CMK (cell line): ENCODE results near the gene NCAPG2.
"Not testable (repeated sequence)": the region's sequence is repeated elsewhere in the genome, so short reads cannot be mapped to it uniquely, and the experiment has no call there.

ENCODE experiments used
- DNase-seq: peaks from one replicate; pipeline ENCODE4 v3.0.0-alpha.2; 2010; ENCODE audit warnings: low read depth

Gene NCAPG2

DNA sequence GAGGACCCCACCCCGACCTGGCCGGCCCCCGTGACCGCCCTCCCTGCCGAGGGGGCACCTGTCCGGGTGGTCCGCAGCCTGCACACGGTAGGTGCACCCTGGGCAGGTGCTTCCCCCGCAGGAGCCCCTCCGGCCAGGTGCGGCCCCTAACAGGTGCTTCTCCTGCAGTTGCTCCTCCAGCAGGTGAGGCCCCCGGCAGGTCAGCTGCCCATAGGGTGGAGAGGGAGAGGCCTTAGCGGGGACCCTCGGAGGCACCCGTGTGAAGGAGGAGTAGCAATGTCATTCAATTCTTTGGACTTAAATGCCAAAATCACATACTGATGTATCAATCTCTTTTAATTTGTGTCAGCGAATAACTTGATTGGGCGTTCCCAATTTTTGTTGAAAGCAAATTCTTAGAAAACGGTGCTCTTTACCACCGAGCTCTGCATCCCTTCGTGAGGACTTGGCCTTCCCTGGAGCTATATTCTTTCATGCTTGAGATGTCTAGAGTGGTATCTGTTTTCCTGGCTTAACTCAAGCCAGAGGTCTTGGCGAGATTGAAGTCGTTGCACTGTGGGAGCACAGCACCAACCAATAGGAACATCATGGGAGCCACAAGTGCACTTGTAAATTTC, 738 bp upstream of the NCAPG2 start:
- no peak for DNase-seq

DNA sequence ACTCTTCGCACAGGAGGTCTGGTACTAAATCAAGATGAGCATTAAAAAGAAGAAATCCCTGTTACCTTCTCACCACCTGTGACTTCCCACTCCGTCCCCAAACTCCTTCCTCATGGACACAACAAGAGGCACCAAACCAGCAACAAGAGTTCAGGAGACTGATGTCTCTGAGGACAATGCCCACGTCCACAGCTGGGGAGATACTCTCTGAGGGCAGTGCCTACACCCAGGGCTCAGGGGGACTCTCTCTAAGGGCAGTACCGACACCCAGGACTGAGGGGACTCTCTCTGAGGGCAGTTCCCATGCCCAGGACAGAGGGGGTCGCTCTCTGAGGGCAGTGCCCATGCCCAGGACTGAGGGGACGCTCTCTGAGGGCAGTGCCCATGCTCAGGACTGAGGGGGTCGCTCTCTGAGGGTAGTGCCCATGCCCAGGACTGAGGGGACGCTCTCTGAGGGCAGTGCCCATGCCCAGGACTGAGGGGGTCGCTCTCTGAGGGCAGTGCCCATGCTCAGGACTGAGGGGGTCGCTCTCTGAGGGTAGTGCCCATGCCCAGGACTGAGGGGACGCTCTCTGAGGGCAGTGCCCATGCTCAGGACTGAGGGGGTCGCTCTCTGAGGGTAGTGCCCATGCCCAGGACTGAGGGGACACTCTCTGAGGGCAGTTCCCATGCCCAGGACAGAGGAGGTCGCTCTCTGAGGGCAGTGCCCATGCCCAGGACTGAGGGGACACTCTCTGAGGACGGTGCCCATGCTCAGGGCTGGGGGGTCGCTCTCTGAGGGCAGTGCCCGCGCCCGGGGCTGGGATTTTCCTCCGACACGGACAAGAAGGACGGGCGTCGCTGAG, 703 bp downstream of the NCAPG2 start:
- not testable (repeated sequence) for DNase-seq

DNA sequence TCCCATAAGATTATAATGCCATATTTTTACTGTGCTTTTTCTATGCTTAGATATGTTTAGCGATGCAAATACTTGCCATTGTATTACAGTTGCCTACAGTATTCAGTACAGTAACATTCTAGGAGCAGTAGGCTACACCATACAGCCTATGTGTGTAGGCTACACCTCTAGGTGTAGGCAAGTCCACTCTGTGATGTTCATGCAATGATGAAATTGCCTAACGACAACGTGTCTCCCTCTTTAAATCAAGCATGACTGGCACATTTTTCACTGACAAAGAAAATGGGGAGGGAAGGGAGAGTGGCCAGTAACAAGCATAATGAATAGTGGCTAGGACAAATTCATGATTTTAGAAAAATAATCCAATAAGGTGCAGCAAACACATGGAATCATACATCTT, 1.7 kb downstream of the NCAPG2 start:
- no peak for DNase-seq

DNA sequence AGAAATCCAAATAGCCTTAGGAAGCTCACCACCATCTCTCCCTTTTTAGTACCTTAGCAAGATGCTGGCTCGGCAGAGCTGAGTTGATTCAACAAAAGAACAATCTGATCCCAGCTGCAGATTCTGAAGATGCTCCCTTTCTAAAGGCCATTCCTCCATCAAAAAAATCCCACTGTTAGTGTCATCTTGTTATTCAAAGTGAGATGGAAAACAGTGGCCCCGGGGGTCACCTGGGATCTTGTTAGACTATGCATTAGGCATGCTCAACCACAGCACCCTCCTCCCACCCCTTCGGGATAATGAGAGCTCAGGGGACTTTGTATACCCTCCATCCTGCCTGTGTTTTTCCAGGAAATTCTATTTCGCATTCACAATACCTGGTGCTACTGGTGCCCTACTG, 2.4 kb downstream of the NCAPG2 start:
- DNase-seq, result no peak

DNA sequence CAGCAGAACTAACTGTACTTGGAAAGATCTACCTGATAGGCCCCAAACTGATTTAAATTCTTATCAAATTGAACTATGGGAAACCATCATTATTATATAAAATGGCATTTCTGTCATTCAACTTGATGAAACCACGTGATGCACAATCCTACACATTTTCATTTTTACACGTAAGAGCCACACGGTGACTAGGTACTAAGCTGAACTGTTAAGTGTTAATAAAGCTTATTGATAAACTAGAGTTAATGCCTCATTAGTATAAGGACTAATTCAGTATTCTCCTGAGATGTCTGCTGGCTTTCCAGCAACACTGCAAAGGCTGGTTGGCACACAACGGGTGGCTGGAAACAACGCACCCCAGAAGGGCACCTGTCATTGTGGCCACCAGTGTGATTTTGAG, 4.6 kb downstream of the NCAPG2 start:
- DNase-seq, result no peak

DNA sequence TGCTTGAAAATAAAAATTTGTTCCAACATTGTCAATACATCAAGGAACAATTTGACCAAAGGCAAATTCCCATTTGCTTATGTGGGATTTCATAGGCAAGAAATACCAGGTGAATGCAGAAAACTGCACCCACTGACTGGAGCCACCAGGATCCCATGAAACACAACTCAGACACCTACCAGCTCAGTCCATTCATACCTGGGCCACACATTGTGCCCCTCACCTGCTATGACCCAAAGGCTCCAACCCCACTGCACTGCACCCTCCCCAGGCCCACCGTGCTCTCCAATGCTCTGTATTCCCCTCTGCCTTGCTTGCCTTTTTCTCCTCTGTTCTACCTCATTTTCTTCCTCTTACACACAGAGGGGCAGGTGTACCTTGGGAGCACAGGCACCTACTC, 5.3 kb downstream of the NCAPG2 start:
- no peak for DNase-seq

DNA sequence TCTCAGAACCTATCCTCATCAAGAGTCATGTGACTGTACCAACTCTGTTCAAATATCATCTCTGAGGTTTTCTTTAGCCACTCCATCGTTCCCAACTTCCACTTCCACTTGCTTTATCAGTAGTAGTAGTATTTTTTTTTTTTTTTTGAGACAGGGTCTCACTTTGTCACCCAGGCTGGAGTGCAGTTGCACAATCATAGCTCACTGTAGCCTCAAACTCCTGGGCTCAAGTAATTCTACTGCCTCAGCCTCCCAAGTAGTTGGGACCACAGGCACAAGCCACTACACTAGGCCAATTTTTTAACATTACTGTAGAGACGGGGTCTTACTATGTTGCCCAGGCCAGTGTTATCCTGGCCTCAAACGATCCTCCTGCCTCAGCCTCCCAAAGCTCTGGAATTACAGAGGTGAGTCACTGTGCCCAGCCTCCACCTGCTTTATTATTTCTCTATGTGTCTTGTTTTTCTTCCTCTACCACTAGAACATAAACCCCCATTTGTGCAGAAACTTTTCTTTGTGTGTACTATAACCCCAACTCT, 5.9 kb downstream of the NCAPG2 start:
- no peak for DNase-seq

DNA sequence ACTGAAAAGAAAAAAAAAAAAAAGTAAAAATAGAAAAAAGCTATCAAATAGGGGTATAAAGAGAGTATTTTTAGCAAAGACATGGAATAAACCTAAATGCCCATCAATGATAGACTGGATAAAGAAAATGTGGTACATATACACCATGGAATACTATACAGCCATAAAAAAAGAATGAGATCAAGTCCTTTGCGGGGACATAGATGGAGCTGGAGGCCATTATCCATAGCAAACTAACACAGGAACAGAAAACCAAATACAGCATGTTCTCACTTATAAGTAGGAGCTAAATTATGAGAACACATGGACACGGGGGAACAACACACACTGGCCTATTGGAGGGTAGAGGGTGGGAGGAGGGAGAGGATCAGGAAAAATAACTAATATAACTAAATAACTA, 7.0 kb downstream of the NCAPG2 start:
- not testable (repeated sequence) for DNase-seq

DNA sequence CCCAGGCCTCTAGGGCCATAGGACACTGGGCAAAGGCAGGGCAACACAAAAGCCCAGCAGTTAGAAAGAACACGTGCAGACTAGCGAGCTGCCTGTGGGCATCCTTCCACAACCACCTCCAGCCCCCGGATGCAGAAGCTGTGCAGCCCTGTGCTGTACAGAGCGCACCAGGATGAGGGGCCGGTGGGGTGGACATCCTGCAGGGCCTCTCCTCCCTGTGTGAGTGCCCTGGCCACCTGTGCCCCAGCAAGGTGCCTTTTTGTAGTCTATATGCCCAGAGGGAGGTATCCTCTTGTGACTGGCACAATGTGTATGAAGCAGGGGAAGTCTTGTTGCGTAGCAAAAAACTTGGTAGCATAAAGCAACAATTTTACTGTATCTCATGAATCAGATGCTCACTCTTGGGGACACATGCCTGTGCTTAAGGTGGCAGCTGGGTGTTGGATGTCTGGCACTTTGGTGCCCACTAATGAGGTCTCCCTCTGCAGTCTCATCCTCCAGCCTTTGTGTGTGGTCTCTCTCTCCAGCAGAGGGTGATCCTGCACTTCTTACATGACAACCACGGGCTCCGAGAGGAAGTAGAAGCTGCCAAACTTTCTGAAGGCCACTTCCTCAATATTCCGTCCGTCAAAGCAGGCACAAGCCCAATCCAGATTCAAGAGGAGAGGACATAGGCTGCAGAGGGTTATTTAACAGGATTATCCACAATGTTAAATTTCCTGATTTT, 8.7 kb downstream of the NCAPG2 start:
- DNase-seq, result no peak

DNA sequence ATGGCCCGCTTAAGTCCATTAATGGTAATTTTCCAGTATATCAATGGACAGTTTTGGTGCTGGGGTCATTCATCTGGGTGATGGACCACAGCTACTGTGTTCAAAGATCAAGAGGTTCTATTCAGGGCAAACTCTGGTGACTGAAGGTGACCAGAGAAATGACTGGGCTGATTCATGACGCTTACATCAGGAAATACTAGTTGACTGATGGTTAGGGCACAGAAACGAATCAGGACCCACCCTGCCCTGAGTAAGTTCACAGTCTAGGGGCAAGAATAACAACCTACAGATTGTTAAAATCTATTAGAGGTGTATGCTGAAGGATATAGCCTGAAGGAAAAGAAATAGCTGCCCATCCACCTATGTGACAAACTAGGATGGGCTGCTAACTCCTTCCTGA, 9.5 kb downstream of the NCAPG2 start:
- no peak for DNase-seq

DNA sequence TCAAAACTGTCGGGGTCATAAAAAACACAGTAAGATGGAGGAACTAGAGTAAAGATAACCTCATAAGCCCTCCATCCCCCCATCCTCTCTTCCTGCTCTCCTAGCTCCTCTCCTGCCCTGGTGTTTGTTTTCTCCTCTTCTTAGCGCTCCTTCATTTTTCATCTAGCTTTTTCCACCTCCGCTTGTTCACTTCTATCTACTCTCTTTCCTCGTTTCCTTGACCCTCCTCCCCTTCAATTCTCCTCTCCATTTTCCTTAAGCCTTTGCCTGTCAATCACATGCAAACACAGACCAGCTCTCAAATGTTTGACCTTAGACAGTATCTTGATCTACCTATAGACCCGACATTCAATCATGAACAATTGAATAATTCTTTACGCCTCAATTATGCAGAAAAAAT, 10.0 kb downstream of the NCAPG2 start:
- no peak for DNase-seq

DNA sequence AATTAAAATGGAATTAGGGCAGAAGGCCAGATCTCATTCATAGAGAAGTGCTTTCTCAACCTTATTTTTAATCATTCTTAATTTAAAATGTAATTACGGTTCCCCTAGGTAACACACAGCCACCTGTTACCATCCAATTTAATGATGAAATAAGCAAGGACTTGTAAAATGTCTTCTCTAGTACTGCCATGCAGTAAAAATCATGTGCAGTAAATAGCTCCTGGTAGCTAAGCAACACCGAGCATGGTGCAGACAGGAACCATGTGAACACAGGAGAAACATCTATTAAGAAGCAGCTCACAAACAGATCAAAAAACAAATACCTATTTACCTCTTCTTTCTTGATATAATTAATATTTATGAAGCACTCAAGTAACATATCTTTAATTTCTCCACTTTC, 15.1 kb downstream of the NCAPG2 start:
- no peak for DNase-seq

DNA sequence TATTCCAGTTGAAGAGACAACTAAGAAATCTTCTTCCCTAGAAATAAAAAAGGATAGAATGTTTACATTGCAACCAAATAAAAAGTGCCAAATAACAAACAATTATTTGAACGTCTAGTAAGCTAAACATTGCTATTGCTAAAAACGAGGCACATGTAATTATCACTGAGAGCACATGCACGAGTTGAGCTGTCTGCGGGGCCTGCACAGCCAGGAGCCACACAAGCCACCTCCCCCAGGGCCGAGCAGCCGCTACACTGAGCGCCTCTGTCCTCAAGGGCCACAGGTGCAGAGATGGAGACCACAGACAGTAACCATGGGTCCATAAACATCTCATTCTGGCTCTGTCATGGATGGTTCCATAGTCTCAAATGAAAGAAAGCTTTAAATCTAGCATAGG, 17.2 kb downstream of the NCAPG2 start:
- DNase-seq, result no peak

DNA sequence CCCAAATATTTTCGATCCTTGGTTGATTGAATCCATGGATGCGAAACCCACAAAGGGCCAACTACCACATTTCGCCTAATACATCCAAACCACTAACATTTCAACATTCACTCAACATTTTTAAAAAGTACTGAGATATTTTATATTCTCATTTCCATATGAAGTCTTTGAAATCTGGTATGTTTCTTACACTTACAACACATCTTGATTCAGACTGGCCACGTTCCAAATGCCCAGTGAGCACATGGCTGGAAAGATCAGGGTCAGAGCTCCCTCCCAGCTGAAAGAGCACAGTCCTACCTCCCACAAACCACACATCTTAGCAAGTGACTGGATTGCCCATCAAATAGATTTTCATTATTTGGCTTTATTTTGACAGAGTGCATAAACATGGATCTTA, 18.9 kb downstream of the NCAPG2 start:
- DNase-seq, result no peak

DNA sequence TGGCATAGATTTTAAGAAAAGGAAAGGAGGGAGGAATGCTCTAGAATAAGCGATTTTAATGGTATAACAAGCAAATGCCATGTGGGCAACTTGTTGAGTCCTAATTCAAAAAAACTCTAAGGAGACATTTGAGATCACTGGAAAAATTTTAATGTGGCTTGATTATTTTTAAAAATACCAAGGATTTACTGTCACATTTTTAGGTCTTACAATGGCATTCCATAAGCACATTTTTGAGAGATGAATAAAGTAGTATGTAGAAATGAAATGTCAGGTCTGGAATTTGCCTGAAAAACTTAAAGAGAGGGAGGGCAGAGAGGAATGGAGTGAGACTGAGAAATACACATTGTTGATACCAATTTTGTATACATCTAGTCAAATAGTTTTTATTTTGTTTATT, 20.3 kb downstream of the NCAPG2 start:
- DNase-seq, result no peak

DNA sequence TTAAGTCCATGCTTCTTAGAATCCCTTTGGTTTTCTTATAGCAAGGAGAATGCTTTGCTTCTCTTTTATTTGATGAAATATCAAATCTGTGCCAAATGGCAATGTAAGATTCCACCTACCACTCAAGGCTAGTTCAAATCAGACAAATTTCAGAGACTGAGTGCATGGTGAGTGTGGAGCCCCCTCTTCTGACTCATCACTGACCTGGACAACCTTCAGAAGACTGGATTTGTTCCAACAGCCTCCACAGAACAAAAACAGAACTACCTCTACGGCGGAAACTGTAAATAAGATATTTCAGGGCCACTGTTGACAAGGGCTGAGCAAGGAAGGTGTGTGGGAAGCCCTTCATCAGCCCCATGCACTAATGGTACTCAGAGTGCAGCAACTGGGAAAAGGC, 21.1 kb downstream of the NCAPG2 start:
- no peak for DNase-seq

DNA sequence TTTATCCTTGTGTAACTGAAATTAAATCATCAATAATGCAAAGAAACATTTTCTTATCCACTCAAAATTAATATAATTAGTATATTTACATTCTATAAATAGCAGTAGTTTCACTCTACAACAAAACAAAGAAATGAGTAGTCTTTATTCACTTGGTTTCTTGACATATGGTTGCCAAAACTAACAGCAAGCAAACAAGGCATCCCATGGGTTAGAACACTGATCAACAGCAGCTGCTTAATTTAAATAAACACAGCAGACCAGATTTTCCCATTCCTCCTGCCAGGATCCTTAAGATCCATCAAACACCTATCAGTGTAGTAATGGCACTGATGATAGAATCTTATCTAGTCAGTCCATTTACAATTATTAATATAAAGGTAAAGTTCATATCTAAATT, 22.1 kb downstream of the NCAPG2 start:
- no peak for DNase-seq

DNA sequence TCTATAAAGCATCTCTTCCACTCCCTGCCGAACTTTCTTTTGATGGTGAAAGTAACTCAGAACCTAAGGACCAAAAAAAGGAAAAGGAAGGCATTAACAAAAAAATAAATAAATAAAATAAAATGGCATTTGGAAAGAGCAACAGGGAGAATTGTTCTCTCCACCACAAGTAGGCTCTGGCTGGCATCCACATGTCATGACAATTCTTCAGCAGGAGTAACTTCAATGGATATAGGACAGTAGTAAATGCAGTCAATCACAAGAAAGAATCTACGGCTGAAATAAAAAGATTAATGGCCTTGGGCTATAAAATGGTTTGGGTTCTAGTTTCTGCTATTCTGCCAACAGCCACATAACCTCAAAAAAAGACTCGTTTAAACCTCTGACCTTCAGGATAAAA, 23.9 kb downstream of the NCAPG2 start:
- DNase-seq, result no peak

DNA sequence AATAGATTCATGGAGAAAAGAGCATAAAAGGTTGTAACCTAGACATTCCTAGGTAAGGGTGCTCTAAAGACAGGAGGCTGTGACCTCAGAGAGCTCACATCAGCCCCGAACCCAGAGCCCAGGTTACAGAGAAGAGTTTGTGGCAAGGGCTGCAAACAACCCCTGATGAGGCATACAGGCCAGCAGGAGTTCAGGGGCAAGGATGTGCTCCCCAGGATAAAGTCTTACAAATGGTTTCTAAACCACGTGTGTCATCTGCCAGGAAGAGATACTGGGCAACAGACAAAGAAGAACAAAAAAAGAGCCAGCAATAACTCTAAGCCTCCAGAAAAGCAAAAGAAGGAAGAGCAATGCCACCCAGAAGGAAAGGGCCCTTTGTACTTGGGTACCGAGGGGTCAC, 27.7 kb downstream of the NCAPG2 start:
- DNase-seq, result peak; percentile 20

DNA sequence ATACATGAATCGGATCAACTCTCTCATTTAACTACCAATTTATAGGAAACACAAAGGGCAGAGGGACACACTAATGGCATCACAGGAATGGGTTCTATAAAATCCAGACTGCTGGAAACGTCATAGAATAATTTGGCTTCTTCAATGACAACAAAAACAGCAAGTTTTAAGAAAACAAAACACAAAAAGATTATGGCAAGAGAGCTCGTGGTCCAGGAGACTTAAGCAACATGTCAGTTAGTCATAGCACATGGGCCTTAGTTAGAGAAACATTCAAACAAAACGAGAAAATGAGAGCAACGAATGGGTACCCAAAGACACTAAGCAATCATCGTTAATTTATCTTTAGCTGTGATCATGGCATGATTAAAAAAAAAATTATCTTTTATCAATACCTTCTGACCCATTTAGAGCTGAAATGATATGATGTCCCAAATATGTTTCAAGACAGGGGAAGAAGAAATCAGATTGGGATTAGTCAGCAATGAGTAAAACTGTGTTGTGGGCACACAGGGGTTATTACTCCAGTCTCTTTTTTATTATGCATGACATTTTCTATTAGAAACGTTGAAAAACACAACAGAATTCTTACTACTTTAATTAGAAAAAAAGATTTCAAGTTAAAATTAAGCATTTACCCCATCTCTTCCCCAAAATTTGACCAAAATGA, 28.3 kb downstream of the NCAPG2 start:
- no peak for DNase-seq

DNA sequence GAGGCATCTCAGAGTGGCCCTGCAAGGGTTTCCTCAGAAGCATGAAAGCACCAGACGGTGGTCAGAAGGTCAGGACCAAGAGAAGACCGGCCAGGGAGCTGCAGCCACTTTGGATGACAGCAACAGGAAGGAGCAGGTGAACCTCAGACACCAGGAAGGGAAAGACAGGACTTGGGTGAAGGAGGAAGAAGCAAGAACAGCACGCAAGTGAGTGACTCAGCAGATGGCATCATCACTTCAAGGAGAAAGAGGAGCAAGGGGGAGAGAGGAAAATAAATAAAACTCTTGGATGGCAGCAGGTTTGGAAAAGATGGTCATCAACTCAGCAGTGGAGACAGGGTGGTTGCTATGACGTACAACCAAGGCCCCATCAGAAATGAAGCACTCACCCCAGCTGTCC, 31.6 kb downstream of the NCAPG2 start:
- no peak for DNase-seq

DNA sequence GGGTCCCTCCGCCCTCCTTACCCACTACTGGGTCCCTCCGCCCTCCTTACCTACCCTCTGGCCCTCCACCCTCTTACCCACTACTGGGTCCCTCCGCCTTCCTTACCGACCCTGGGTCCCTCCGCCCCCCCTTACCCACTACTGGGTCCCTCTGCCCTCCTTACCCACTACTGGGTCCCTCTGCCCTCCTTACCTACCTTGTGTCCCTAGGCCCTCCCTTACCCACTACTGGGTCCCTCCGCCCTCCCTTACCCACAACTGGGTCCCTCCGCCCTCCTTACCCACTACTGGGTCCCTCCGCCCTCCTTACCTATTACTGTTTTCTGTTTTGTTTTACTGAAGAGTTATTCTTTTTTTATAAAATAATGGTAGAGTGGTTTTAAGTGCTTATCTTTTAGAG, 36.5 kb downstream of the NCAPG2 start:
- DNase-seq, result not testable (repeated sequence)
